MCF 10A (cell line): ENCODE data around the gene TMOD4. TPM values are rescaled to one million over a fixed set of nuclear protein-coding genes. Genes with fewer than 3 reads are reported as not detected.
A peak's percentile ranks its signal among the peaks of the same experiment; 100 is the strongest.

Experiments used
- Bru-seq: library from RNA; stranded (reverse); fragments of 400-500 nt; gene quantifications from one replicate; lab custom pipeline; 2021; lab: Mats Ljungman, UMichigan
- BruChase-seq, 2 experiments: library from RNA; stranded (reverse); fragments of 400-500 nt; gene quantifications; one replicate each; lab custom pipeline; 2021; lab: Mats Ljungman, UMichigan
- BruUV-seq: library from RNA; stranded (reverse); fragments of 400-500 nt; replicated peaks from 2 replicates; lab custom pipeline; 2021; lab: Mats Ljungman, UMichigan
- CTCF ChIA-PET: fragments of 300-600 bp; sonication (Branson Sonifier 250); formaldehyde crosslinking; extraction: SDS; loops from one replicate; lab custom pipeline; 2021; ENCODE audit warnings: antibody characterized with exemption, inconsistent platforms; lab: Yijun Ruan, JAX
- POLR2A ChIA-PET: fragments of 300-600, 350-650 bp; sonication (Branson Sonifier 250); formaldehyde crosslinking; extraction: SDS; loops from one replicate; lab custom pipeline; 2020; ENCODE audit warnings: antibody characterized with exemption, inconsistent platforms; lab: Yijun Ruan, JAX
- DNase-seq: peaks from one replicate; pipeline ENCODE4 v3.0.0-alpha.2; 2018; ENCODE audit not compliant: unreplicated experiment
- H3K27ac Mint-ChIP-seq: one replicate; pipeline ENCODE4 v1.8.0; 2022; ENCODE audit warnings: mild to moderate bottlenecking, low read depth, mixed read lengths; ENCODE audit not compliant: unreplicated experiment
- H3K27me3 Mint-ChIP-seq: one replicate; pipeline ENCODE4 v1.8.0; 2022; ENCODE audit warnings: mixed read lengths; ENCODE audit not compliant: insufficient read depth, unreplicated experiment
- H3K36me3 Mint-ChIP-seq: one replicate; pipeline ENCODE4 v1.8.0; 2022; ENCODE audit warnings: mild to moderate bottlenecking, moderate library complexity, mixed read lengths; ENCODE audit not compliant: insufficient read depth, unreplicated experiment
- H3K4me1 Mint-ChIP-seq: one replicate; pipeline ENCODE4 v1.8.0; 2022; ENCODE audit warnings: mixed read lengths; ENCODE audit not compliant: insufficient read depth, unreplicated experiment
- H3K4me3 Mint-ChIP-seq: one replicate; pipeline ENCODE4 v1.8.0; 2022; ENCODE audit warnings: mild to moderate bottlenecking, moderate library complexity, mixed read lengths; ENCODE audit not compliant: unreplicated experiment
- H3K9me3 Mint-ChIP-seq: one replicate; pipeline ENCODE4 v1.8.0; 2022; ENCODE audit warnings: mixed read lengths; ENCODE audit not compliant: unreplicated experiment
- intact Hi-C: fragments of 100-400 bp; cut with micrococcal nuclease; formaldehyde crosslinking; loops from 2 replicates; pipeline ENCODE4 v1.14.1; 2022
- long read RNA-seq: library from polyadenylated mRNA; stranded (forward); transcript quantifications from one replicate; pipeline ENCODE4 v2.0.0, GENCODE V29; 2022
- total RNA-seq: library from RNA; stranded (reverse); gene quantifications from 2 replicates; pipeline ENCODE4 v1.2.3, GENCODE V29; 2022
- TF ChIP-seq, protein P1 (sequence below): fragments of 200-600 bp; IDR thresholded peaks from one replicate; pipeline ENCODE4 v1.8.0; 2022; ENCODE audit warnings: antibody characterized with exemption, mild to moderate bottlenecking; ENCODE audit not compliant: unreplicated experiment

The TMOD4 gene
- total RNA-seq = 1.1 TPM in 1 of 2 replicates, not detected in the other
- Bru-seq, nascent RNA = percentile 54 among the genes with signal in this experiment
- BruChase-seq, experiment 1, labeled RNA remaining after a 6-hour chase = percentile 59 among the genes with signal in this experiment
- BruChase-seq, experiment 2, labeled RNA remaining after a 2-hour chase = percentile 61 among the genes with signal in this experiment
- long read RNA-seq = 0 reads

DNA sequence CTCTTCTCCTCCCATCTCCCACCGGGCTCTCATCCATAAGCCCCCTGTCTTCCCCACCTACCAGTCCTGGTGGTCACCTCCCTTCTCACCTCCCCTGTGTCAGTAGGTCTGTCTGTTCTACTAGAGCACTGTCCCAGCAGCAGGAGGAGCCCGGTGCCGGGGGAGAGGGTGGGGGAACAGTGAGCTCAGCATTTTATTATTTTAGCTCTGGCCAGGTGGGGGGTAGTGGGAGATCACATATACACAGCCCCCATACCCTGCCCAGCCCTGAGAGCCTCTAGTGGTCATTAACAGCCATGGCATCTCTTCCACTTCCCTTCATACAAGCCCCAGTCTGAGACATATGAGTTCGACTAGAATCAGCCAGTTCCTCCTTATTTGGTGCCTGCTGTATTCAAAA is at the start of gene TMOD4:
TSS of gene TMOD4 (minus strand) at position 119 of the 400 bp plus-strand sequence. CDS start 1,106 bp downstream, outside the sequence.
- Mint-ChIP-seq H3K36me3 (peaks cover 69% of the 10 kb centered on the region), H3K4me1 (no peaks in the 10 kb centered on the region), H3K9me3 (no peaks in the 10 kb centered on the region), H3K27me3 (no peaks in the 10 kb centered on the region), H3K4me3 (no peak within 1 kb of the TSS), H3K27ac (peak within 1 kb of the TSS; percentile 7)
- ChIA-PET POLR2A (interaction anchor here (1.0 to 4.0 kb wide), 4 partner anchors 9 to 24 kb away, joined by 3 to 24 read pairs (median 12); partner anchors contain the start of genes LYSMD1, SCNM1 and VPS72), CTCF (interaction anchor here (0.6 to 1.3 kb wide), 10 partner anchors 9 to 165 kb away, joined by 3 to 5 read pairs (median 4); partner anchors contain the start of gene VPS72)
- intact Hi-C loops = no loop called here
- TF ChIP-seq, protein P1, sequence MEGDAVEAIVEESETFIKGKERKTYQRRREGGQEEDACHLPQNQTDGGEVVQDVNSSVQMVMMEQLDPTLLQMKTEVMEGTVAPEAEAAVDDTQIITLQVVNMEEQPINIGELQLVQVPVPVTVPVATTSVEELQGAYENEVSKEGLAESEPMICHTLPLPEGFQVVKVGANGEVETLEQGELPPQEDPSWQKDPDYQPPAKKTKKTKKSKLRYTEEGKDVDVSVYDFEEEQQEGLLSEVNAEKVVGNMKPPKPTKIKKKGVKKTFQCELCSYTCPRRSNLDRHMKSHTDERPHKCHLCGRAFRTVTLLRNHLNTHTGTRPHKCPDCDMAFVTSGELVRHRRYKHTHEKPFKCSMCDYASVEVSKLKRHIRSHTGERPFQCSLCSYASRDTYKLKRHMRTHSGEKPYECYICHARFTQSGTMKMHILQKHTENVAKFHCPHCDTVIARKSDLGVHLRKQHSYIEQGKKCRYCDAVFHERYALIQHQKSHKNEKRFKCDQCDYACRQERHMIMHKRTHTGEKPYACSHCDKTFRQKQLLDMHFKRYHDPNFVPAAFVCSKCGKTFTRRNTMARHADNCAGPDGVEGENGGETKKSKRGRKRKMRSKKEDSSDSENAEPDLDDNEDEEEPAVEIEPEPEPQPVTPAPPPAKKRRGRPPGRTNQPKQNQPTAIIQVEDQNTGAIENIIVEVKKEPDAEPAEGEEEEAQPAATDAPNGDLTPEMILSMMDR = peak; percentile 56
- DNase-seq = no peak
- BruUV-seq = no TSS peak

GRCh38 chr1:151222130-151222529 is 46.3 kb upstream of the TMOD4 start:
- Mint-ChIP-seq H3K9me3 (no peaks in the 10 kb centered on the region), H3K4me1 (peaks cover 13% of the 10 kb centered on the region), H3K36me3 (peaks cover 89% of the 10 kb centered on the region), H3K27me3 (no peaks in the 10 kb centered on the region), H3K27ac (no peak overlapping the region), H3K4me3 (no peak overlapping the region)
- DNase-seq = no peak
- CTCF ChIA-PET = interaction anchor here (0.7 to 1.4 kb wide), 4 partner anchors 30 to 206 kb away, joined by 3 to 5 read pairs (median 4); no protein-coding TSS in a partner anchor
- intact Hi-C loops = no loop called here
- TF ChIP-seq, protein P1 = no peak
- BruUV-seq = no TSS peak
- POLR2A ChIA-PET = interaction anchor here (0.5 to 0.9 kb wide), 3 partner anchors 10 to 1334 kb away, joined by 3 to 4 read pairs (median 3); no protein-coding TSS in a partner anchor

- Mint-ChIP-seq H3K9me3 (no peaks in the 10 kb centered on the region), H3K27ac (peak overlapping the region; percentile 43), H3K27me3 (no peaks in the 10 kb centered on the region), H3K36me3 (peaks cover 89% of the 10 kb centered on the region), H3K4me1 (peaks cover 14% of the 10 kb centered on the region), H3K4me3 (no peak overlapping the region)
- BruUV-seq = TSS peak; percentile 1
- intact Hi-C loops = no loop called here
- CTCF ChIA-PET = interaction anchor here (0.6 to 1.4 kb wide), 3 partner anchors 30 to 119 kb away, joined by 3 read pairs; no protein-coding TSS in a partner anchor
- TF ChIP-seq, protein P1 = no peak
- DNase-seq = peak; percentile 26
- POLR2A ChIA-PET = no interaction called here
Measured at GRCh38 chr1:151221616-151222015, 45.8 kb upstream of the TMOD4 start.

GRCh38 chr1:151213560-151213959 is 37.8 kb upstream of the TMOD4 start:
- CTCF ChIA-PET = interaction anchor here (1.0 to 2.8 kb wide), 4 partner anchors 10 to 38 kb away, joined by 3 to 6 read pairs (median 3); no protein-coding TSS in a partner anchor
- H3K9me3 Mint-ChIP-seq = no peaks in the 10 kb centered on the region
- BruUV-seq = no TSS peak
- TF ChIP-seq, protein P1 = no peak
- H3K36me3 Mint-ChIP-seq = peaks cover 95% of the 10 kb centered on the region
- peak overlapping the region; percentile 33 for H3K27ac Mint-ChIP-seq
- intact Hi-C loops = no loop called here
- no peak overlapping the region for H3K4me3 Mint-ChIP-seq
- POLR2A ChIA-PET = interaction anchor here (1.2 kb wide), 1 partner anchor 14 kb away, joined by 3 read pairs; no protein-coding TSS in a partner anchor
- no peak for DNase-seq
- H3K4me1 Mint-ChIP-seq = peaks cover 12% of the 10 kb centered on the region
- H3K27me3 Mint-ChIP-seq = no peaks in the 10 kb centered on the region
